Parathyroid adenoma (tissue), 2 donors: ENCODE results near the gene NT5DC3.

Source experiments
- H2AFZ ChIP-seq: fragments of 300-600 bp; sonication (generic); one replicate; pipeline ENCODE4 v1.7.0; 2017; ENCODE audit warnings: antibody characterized with exemption, mild to moderate bottlenecking
- H3K27ac ChIP-seq: fragments of 300-600 bp; sonication (generic); one replicate; pipeline ENCODE4 v1.7.0; 2017
- H3K27me3 ChIP-seq: fragments of 300-600 bp; sonication (generic); one replicate; pipeline ENCODE4 v1.7.0; 2017; ENCODE audit warnings: low read length; ENCODE audit not compliant: control insufficient read depth, insufficient read depth
- H3K36me3 ChIP-seq: fragments of 300-600 bp; sonication (generic); one replicate; pipeline ENCODE4 v1.7.0; 2017; ENCODE audit warnings: low read length; ENCODE audit not compliant: control insufficient read depth, insufficient read depth
- H3K4me1 ChIP-seq: fragments of 300-600 bp; sonication (generic); one replicate; pipeline ENCODE4 v1.7.0; 2017; ENCODE audit warnings: control low read depth
- H3K4me2 ChIP-seq: fragments of 300-600 bp; sonication (generic); one replicate; pipeline ENCODE4 v1.7.0; 2017; ENCODE audit warnings: low read length
- H3K4me3 ChIP-seq: fragments of 300-600 bp; sonication (generic); one replicate; pipeline ENCODE4 v1.7.0; 2017; ENCODE audit warnings: low read depth, low read length
- H3K79me2 ChIP-seq: fragments of 300-600 bp; sonication (generic); one replicate; pipeline ENCODE4 v1.7.0; 2017; ENCODE audit warnings: control low read depth
- H3K9ac ChIP-seq: fragments of 300-600 bp; sonication (generic); one replicate; pipeline ENCODE4 v1.7.0; 2017; ENCODE audit warnings: mild to moderate bottlenecking
- H3K9me3 ChIP-seq: fragments of 300-600 bp; sonication (generic); one replicate; pipeline ENCODE4 v1.7.0; 2017; ENCODE audit warnings: low read length; ENCODE audit not compliant: control insufficient read depth
- CTCF ChIP-seq: fragments of 300-600 bp; sonication (generic); IDR thresholded peaks from one replicate; pipeline ENCODE4 v1.7.0; 2017; ENCODE audit warnings: antibody characterized with exemption, mild to moderate bottlenecking
- donor health status: primary hyperparathyroidism.

Gene NT5DC3

GRCh38 chr12:103879878-103880277 is 38.8 kb upstream of the NT5DC3 start:
- Histone ChIP-seq H3K9me3 (no peaks in the 10 kb centered on the region), H3K36me3 (no peaks in the 10 kb centered on the region), H3K4me2 (no peak overlapping the region), H3K27ac (no peak overlapping the region), H3K9ac (no peak overlapping the region), H3K27me3 (no peaks in the 10 kb centered on the region), H3K79me2 (no peaks in the 10 kb centered on the region), H3K4me3 (no peak overlapping the region), H3K4me1 (no peaks in the 10 kb centered on the region), H2AFZ (no peak overlapping the region)
- TF ChIP-seq CTCF: no peak

- Histone ChIP-seq H3K27me3 (no peaks in the 10 kb centered on the region), H3K9me3 (no peaks in the 10 kb centered on the region)
Measured at GRCh38 chr12:103879048-103879692, 38.1 kb upstream of the NT5DC3 start.

GRCh38 chr12:103877934-103878510 is 37.0 kb upstream of the NT5DC3 start:
- no peaks in the 10 kb centered on the region for H3K27me3 ChIP-seq
- no peak overlapping the region for H3K4me2 ChIP-seq
- no peaks in the 10 kb centered on the region for H3K79me2 ChIP-seq
- H3K36me3 ChIP-seq: no peaks in the 10 kb centered on the region
- peak; percentile 78 for TF ChIP-seq CTCF
- H3K4me3 ChIP-seq: no peak overlapping the region
- H2AFZ ChIP-seq: peak overlapping the region; percentile 40
- H3K27ac ChIP-seq: no peak overlapping the region
- H3K9ac ChIP-seq: no peak overlapping the region
- H3K9me3 ChIP-seq: no peaks in the 10 kb centered on the region
- no peaks in the 10 kb centered on the region for H3K4me1 ChIP-seq

More at GRCh38 chr12:103879048-103879692, 38.1 kb upstream of the NT5DC3 start:
- no peak overlapping the region for H3K27ac ChIP-seq
- no peak overlapping the region for H3K4me2 ChIP-seq
- no peak overlapping the region for H2AFZ ChIP-seq
- TF ChIP-seq CTCF: no peak
- H3K9ac ChIP-seq: no peak overlapping the region
- no peaks in the 10 kb centered on the region for H3K36me3 ChIP-seq
- no peaks in the 10 kb centered on the region for H3K4me1 ChIP-seq
- H3K4me3 ChIP-seq: no peak overlapping the region
- no peaks in the 10 kb centered on the region for H3K79me2 ChIP-seq

GRCh38 chr12:103877288-103877687 is 36.3 kb upstream of the NT5DC3 start:
- no peaks in the 10 kb centered on the region for H3K36me3 ChIP-seq
- no peak overlapping the region for H3K4me2 ChIP-seq
- no peak overlapping the region for H2AFZ ChIP-seq
- no peaks in the 10 kb centered on the region for H3K4me1 ChIP-seq
- no peaks in the 10 kb centered on the region for H3K9me3 ChIP-seq
- H3K9ac ChIP-seq: no peak overlapping the region
- no peak overlapping the region for H3K27ac ChIP-seq
- H3K4me3 ChIP-seq: no peak overlapping the region
- no peaks in the 10 kb centered on the region for H3K79me2 ChIP-seq
- TF ChIP-seq CTCF: no peak
- H3K27me3 ChIP-seq: no peaks in the 10 kb centered on the region

- no peak for TF ChIP-seq CTCF
Measured at GRCh38 chr12:103875666-103876065, 34.6 kb upstream of the NT5DC3 start.

More at GRCh38 chr12:103875666-103876065, 34.6 kb upstream of the NT5DC3 start:
- Histone ChIP-seq H3K9me3 (no peaks in the 10 kb centered on the region), H3K27me3 (no peaks in the 10 kb centered on the region), H3K9ac (no peak overlapping the region), H3K4me3 (no peak overlapping the region), H3K27ac (no peak overlapping the region), H2AFZ (no peak overlapping the region), H3K79me2 (no peaks in the 10 kb centered on the region), H3K4me2 (no peak overlapping the region), H3K36me3 (no peaks in the 10 kb centered on the region), H3K4me1 (no peaks in the 10 kb centered on the region)
